Measurements from ENCODE around the gene UBAC2. TPM values are rescaled to one million over a fixed set of nuclear protein-coding genes. Genes with fewer than 3 reads are reported as not detected.

The UBAC2 gene
- total and polyA plus RNA-seq, 2 of the 4 experiments (the other 2 are of a cell fraction): 20.8 to 36.3 TPM

DNA sequence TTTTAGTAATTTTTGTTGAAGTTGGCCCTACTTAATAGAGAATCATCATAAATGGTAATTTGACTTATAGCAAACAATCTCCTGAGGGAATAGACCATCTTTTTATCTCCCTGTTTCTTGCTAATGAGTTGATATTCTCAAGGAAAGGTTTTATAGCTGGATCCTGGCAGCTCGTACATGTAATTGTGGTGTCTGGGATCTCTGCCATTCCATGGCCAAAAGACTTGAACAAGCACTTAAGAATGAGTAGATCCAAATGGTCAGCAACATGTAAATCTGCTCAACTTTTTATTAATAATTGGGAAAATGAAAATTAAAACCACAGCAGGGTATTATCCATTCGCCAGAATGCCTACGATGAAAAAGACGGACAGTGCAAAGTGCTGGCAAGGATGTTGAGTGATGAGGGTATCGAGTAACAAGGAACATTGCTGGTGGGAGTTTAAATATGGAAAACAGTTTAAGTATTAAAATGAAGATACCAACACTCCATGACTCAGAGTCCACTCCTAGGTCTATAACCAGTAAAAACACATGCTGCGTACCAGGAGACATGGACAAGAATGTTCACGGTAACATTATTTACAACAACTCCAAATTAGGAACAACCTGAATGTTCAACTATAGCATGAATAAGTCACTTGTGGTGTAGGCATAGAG is 62.6 kb downstream of the UBAC2 start:
- no peak overlapping the region for H3K56ac ChIP-seq (ENCODE audit: extremely low read depth, insufficient read depth, low read length)
- no peak overlapping the region for H3K9ac ChIP-seq (ENCODE audit: low read depth, low read length)
- H3K4ac ChIP-seq (ENCODE audit: low read depth, low read length): no peak overlapping the region
- H4K8ac ChIP-seq (ENCODE audit: low read depth in 2 of 2, low read length in 2 of 2): no peak overlapping the region
- H4K5ac ChIP-seq (ENCODE audit: low read depth, low read length): no peak overlapping the region
- no peak overlapping the region for H2AK9ac ChIP-seq (replicated peaks; ENCODE audit: low read depth, low read length, poor library complexity)
- H4K91ac ChIP-seq (ENCODE audit: insufficient read depth, low read depth, low read length): no peak overlapping the region
- H3K79me1 ChIP-seq (ENCODE audit: low read depth in 1 of 2, low read length in 2 of 2): peaks cover 0 to 3% of the 10 kb centered on the region in 2 experiments; a peak in 2 of 4 replicates
- H3K23ac ChIP-seq (ENCODE audit: low read depth, low read length): no peak overlapping the region
- H3K4me1 ChIP-seq (ENCODE audit: control insufficient read depth, insufficient read depth, low read length): peaks cover under 1% of the 10 kb centered on the region; the same call in 1 of the 2 replicates
- no peak overlapping the region for H3K27ac ChIP-seq (ENCODE audit: insufficient read depth, low read length)
- no peak overlapping the region for H2BK120ac ChIP-seq (ENCODE audit: low read depth, low read length)
- dilution Hi-C loops (cut with HindIII; ENCODE audit: low sequenced_read_pairs, unreplicated experiment) (no loop called here), in situ Hi-C loops (cut with MboI; ENCODE audit: low sequenced_read_pairs) (loop anchor here (5.0 kb wide), 1 partner anchor 86 kb away; no protein-coding TSS in a partner anchor), intact Hi-C loops (cut with micrococcal nuclease) (loop anchor here (10.0 kb wide), 2 partner anchors 178 to 418 kb away; no protein-coding TSS in a partner anchor)
- no peak for DNase-seq
- no peak overlapping the region for H3K18ac ChIP-seq (ENCODE audit: low read depth, low read length)
- H3K14ac ChIP-seq (replicated peaks; ENCODE audit: low read depth, low read length): no peak overlapping the region
- peaks cover 8% of the 10 kb centered on the region for H3K36me3 ChIP-seq (ENCODE audit: control insufficient read depth, insufficient read depth, low read length)
- peaks cover 3% of the 10 kb centered on the region; the same call in 1 of the 2 replicates for H3K9me1 ChIP-seq (ENCODE audit: insufficient read depth, low read length)
- H3K4me2 ChIP-seq (ENCODE audit: low read depth, low read length): no peak overlapping the region
- no CpG with 5 or more reads among the region's 7 CpGs for WGBS, 2 experiments (ENCODE audit: extremely low coverage in 2 of 2, insufficient read length in 1 of 2)
- H2BK20ac ChIP-seq (ENCODE audit: low read depth, low read length): no peak overlapping the region
- no peak overlapping the region for H3K4me3 ChIP-seq (ENCODE audit: insufficient read depth, low read depth, low read length)
- no peaks in the 10 kb centered on the region for H3K27me3 ChIP-seq (ENCODE audit: control insufficient read depth, insufficient read depth, low read length)
- TF ChIP-seq RFX5 (IDR thresholded peaks at IDR 0.05; ENCODE audit: low read depth, low read length): no peak
- no peak for TF ChIP-seq BHLHE40 (IDR thresholded peaks at IDR 0.05; ENCODE audit: low read depth, low read length)
- no peak for TF ChIP-seq FOS (IDR thresholded peaks at IDR 0.05; ENCODE audit: low read depth, low read length)
- no peak for TF ChIP-seq NFE2L2 (IDR thresholded peaks at IDR 0.05; ENCODE audit: low read depth, low read length)
- no peak for TF ChIP-seq RAD21 (IDR thresholded peaks at IDR 0.05; ENCODE audit: low read length)
- TF ChIP-seq CEBPB (IDR thresholded peaks at IDR 0.05; ENCODE audit: low read depth, low read length): no peak
- TF ChIP-seq, protein P1, sequence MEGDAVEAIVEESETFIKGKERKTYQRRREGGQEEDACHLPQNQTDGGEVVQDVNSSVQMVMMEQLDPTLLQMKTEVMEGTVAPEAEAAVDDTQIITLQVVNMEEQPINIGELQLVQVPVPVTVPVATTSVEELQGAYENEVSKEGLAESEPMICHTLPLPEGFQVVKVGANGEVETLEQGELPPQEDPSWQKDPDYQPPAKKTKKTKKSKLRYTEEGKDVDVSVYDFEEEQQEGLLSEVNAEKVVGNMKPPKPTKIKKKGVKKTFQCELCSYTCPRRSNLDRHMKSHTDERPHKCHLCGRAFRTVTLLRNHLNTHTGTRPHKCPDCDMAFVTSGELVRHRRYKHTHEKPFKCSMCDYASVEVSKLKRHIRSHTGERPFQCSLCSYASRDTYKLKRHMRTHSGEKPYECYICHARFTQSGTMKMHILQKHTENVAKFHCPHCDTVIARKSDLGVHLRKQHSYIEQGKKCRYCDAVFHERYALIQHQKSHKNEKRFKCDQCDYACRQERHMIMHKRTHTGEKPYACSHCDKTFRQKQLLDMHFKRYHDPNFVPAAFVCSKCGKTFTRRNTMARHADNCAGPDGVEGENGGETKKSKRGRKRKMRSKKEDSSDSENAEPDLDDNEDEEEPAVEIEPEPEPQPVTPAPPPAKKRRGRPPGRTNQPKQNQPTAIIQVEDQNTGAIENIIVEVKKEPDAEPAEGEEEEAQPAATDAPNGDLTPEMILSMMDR (conservative IDR thresholded peaks at IDR 0.05; ENCODE audit: low read depth, low read length): no peak
- TF ChIP-seq CHD1 (IDR thresholded peaks at IDR 0.05; ENCODE audit: low read depth, low read length): no peak
- H2BK5ac ChIP-seq (ENCODE audit: low read depth, low read length, poor library complexity, severe bottlenecking): no peak overlapping the region
- ChIA-PET CTCF (interaction anchor here (2.5 kb wide), 1 partner anchor 87 kb away, joined by 7 read pairs; no protein-coding TSS in a partner anchor), POLR2A (ENCODE audit: unreplicated experiment) (no interaction called here)
- no TSS peak for BruUV-seq (replicated peaks)
- ATAC-seq (ENCODE audit: low read depth): no peak
- H3K9me3 ChIP-seq (ENCODE audit: control insufficient read depth, insufficient read depth, low read length): no peaks in the 10 kb centered on the region
- no peaks in the 10 kb centered on the region; the same call in 1 of the 2 replicates for H4K20me1 ChIP-seq (ENCODE audit: insufficient read depth, low read length)
- no peak overlapping the region for H2AK5ac ChIP-seq (ENCODE audit: low read depth, low read length)
- no peak overlapping the region for H2BK15ac ChIP-seq (ENCODE audit: low read depth, low read length)
- H2AFZ ChIP-seq (replicated peaks; ENCODE audit: low read length, poor library complexity): no peak overlapping the region

All from IMR-90 (cell line).